Activated CD4-positive, alpha-beta memory T cell treated with anti-CD3 and anti-CD28 coated beads, Interleukin-2, amount 10 ng/mL, durations not matched to agents 7 days and 5 days (primary cell): ENCODE measurements around the gene PPP1R13L. TPM values are rescaled to one million over a fixed set of nuclear protein-coding genes. Genes with fewer than 3 reads are reported as not detected.
A peak's percentile ranks its signal among the peaks of the same experiment; 100 is the strongest.

Experiments used
- CTCF ChIA-PET: fragments of 350-600 bp; sonication (Branson Sonifier 250); formaldehyde crosslinking; loops from one replicate; lab custom pipeline; 2021; ENCODE audit warnings: antibody characterized with exemption, inconsistent platforms; lab: Charles Lee
- POLR2A ChIA-PET: fragments of 350-600 bp; sonication (Branson Sonifier 250); formaldehyde crosslinking; loops from one replicate; lab custom pipeline; 2021; ENCODE audit warnings: antibody characterized with exemption; lab: Charles Lee
- DNase-seq: peaks from one replicate; pipeline ENCODE4 v3.0.0-alpha.2; 2020
- H3K27ac Mint-ChIP-seq: one replicate; pipeline ENCODE4 v1.8.0; 2021; ENCODE audit warnings: mild to moderate bottlenecking, mixed read lengths
- H3K27me3 Mint-ChIP-seq: one replicate; pipeline ENCODE4 v1.8.0; 2021; ENCODE audit warnings: mixed read lengths
- H3K36me3 Mint-ChIP-seq: one replicate; pipeline ENCODE4 v1.8.0; 2021; ENCODE audit warnings: low read depth, mixed read lengths
- H3K4me1 Mint-ChIP-seq: one replicate; pipeline ENCODE4 v1.8.0; 2021; ENCODE audit warnings: mixed read lengths
- H3K4me3 Mint-ChIP-seq: one replicate; pipeline ENCODE4 v1.8.0; 2021; ENCODE audit warnings: mild to moderate bottlenecking, mixed read lengths
- H3K9me3 Mint-ChIP-seq: one replicate; pipeline ENCODE4 v1.8.0; 2021; ENCODE audit warnings: mixed read lengths
- total RNA-seq, 2 experiments: library from RNA; stranded (reverse); gene quantifications; one replicate each; pipeline ENCODE4 v1.2.3, GENCODE V29; 2021

The PPP1R13L gene
- total RNA-seq, 2 experiments from 2014 or later: 13.0 to 18.9 TPM

DNA sequence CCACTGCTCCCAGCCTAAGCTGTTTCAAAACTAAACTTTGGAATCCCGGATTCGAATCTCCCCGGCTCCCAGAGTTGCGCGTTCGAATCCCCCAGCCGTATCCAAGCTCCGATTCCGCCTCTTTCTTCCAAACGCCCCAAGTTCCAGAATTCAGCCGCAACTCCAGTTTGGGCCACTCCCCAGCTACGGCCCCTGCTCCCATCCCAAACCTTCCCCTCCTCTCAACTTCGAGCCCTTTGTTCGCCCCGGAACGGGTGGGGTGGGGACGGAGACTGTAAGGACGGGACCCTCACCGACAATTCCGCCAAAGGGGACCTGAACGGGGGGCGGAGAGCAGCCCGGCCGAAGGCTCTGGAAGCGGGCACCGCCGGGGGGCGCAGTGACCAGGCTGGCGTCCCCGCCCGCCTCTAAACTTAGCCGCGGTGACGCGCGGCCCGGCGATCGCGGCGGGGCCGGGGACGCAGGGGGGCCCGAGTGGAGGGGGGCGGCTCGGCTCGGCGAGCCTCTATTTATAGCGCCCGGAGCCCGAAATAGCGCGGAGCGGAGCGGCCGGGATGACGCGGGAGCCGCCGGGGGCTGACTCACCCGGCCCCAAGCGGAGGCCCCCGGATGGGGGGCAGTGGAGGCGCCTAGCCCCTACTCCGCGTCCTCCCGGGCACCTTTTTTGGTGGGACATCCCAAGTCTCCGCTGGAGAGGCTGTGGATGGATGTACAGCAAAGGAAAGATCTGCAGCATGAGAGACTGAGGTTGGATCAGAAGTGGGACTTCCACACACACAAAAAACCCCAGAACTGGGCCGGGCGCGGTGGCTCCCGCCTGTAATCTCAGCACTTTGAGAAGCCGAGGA, 23.7 kb upstream of the PPP1R13L start:
- peaks cover 27% of the 10 kb centered on the region for H3K4me1 Mint-ChIP-seq
- H3K4me3 Mint-ChIP-seq: peak overlapping the region; percentile 54
- no peaks in the 10 kb centered on the region for H3K36me3 Mint-ChIP-seq
- no peak overlapping the region for H3K27ac Mint-ChIP-seq
- H3K27me3 Mint-ChIP-seq: peaks cover 14% of the 10 kb centered on the region
- ChIA-PET CTCF (interaction anchor here (0.7 to 2.2 kb wide), 6 partner anchors 11 to 57 kb away, joined by 3 to 21 read pairs (median 9); partner anchors contain the start of gene FOSB), POLR2A (interaction anchor here (1.1 to 1.2 kb wide), 2 partner anchors 11 to 51 kb away, joined by 3 to 4 read pairs; no protein-coding TSS in a partner anchor)
- no peak for DNase-seq
- H3K9me3 Mint-ChIP-seq: no peaks in the 10 kb centered on the region

DNA sequence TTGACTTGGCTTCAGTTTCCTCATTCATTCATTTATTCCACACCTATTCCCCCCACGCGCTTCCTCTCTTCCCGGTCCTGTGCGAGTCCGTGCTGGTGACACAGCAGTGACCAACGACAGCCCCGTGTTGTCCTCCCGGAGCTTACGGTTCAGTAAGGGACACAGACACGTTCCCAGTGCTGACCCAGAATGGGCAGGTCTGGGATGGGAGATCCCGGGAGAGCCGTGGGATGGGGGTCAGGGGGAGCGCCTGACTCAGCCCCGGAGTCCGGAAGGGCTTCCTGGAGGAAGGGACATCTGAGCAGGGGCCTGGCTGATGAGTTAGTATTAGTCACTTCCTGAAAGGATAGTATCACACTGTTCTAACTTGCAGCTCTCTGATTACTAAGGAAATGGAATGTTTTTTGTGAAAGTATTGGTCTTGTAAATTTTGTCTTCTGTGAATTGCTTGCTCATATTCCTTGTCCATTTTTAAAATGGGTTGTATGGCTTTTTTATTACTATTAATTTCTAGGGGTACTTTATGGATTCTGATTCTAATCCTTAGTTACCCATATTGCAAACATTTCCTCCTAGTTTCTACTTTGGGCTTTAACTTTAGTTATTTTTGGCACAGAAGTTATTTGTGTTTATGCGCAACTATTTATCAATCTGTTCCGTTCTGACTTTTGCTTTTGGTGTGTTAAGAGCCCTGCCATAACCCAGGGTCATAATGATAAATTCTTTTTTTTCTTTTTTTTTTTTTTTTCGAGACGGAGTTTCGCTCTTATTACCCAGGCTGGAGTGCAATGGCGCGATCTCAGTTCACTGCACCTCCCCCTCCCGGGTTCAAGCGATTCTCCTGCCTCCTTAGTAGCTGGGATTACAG, 19.6 kb upstream of the PPP1R13L start:
- CTCF ChIA-PET: interaction anchor here (2.0 to 2.8 kb wide), 3 partner anchors 15 to 61 kb away, joined by 8 to 19 read pairs (median 9); no protein-coding TSS in a partner anchor
- Mint-ChIP-seq H3K36me3 (peaks cover 15% of the 10 kb centered on the region), H3K27me3 (peaks cover 12% of the 10 kb centered on the region), H3K9me3 (no peaks in the 10 kb centered on the region), H3K27ac (peak overlapping the region; percentile 93), H3K4me1 (peaks cover 61% of the 10 kb centered on the region), H3K4me3 (peak overlapping the region; percentile 89)
- peak; percentile 60 for DNase-seq
- POLR2A ChIA-PET: interaction anchor here (1.0 to 1.9 kb wide), 7 partner anchors 15 to 71 kb away, joined by 3 to 6 read pairs (median 4); partner anchors contain the start of genes FOSB and PPP1R13L

DNA sequence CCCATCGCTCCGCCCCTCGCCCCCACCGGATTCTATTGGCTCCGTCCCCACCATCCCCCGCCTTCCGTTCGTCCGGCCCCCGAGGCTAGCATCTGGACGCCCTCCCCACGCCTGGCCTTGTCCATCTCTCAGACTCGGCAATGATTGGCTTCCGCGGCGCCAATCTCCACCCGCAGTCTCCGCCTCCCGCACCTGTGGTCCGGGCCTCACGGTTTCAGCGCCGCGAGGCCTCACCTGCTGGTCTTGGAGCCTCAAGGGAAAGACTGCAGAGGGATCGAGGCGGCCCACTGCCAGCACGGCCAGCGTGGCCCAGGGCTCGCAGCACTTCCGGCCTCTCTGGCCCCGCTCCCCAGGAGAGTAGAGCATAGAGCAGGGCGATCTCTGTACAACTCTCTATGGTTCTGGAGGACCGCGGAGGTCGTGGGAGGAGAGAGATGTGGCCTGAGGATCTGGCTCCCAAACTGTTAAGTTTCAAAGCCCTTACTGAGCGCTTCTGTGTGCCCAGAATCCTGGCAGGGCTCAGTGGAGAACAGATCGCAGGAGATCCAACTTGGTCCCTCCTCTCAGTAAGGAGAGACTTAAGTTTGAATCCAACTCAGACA, 18.8 kb upstream of the PPP1R13L start, which contains the start of gene ERCC1:
Gene ERCC1, minus strand, starts transcription at position 329 of the 602 bp plus-strand sequence. CDS start 543 bp downstream, outside the sequence.
- ChIA-PET CTCF (interaction anchor here (2.0 to 2.8 kb wide), 3 partner anchors 15 to 61 kb away, joined by 8 to 19 read pairs (median 9); no protein-coding TSS in a partner anchor), POLR2A (interaction anchor here (0.7 to 1.9 kb wide), 8 partner anchors 9 to 72 kb away, joined by 3 to 6 read pairs (median 4); partner anchors contain the start of gene PPP1R13L)
- Mint-ChIP-seq H3K4me1 (peaks cover 69% of the 10 kb centered on the region), H3K4me3 (peak within 1 kb of the TSS; percentile 89), H3K9me3 (no peaks in the 10 kb centered on the region), H3K27me3 (peaks cover 7% of the 10 kb centered on the region), H3K36me3 (peaks cover 21% of the 10 kb centered on the region), H3K27ac (peak within 1 kb of the TSS; percentile 93)
- DNase-seq: peak; percentile 92

GRCh38 chr19:45423033-45423588, 18.2 kb upstream of the PPP1R13L start:
- CTCF ChIA-PET: interaction anchor here (0.5 to 2.8 kb wide), 2 partner anchors 15 to 56 kb away, joined by 3 to 19 read pairs; no protein-coding TSS in a partner anchor
- Mint-ChIP-seq H3K9me3 (no peaks in the 10 kb centered on the region), H3K4me1 (peaks cover 70% of the 10 kb centered on the region), H3K27ac (peak overlapping the region; percentile 93), H3K36me3 (peaks cover 23% of the 10 kb centered on the region), H3K4me3 (peak overlapping the region; percentile 89), H3K27me3 (peaks cover 3% of the 10 kb centered on the region)
- POLR2A ChIA-PET: interaction anchor here (0.7 to 1.9 kb wide), 4 partner anchors 8 to 52 kb away, joined by 3 to 6 read pairs (median 4); partner anchors contain the start of gene PPP1R13L
- no peak for DNase-seq

DNA sequence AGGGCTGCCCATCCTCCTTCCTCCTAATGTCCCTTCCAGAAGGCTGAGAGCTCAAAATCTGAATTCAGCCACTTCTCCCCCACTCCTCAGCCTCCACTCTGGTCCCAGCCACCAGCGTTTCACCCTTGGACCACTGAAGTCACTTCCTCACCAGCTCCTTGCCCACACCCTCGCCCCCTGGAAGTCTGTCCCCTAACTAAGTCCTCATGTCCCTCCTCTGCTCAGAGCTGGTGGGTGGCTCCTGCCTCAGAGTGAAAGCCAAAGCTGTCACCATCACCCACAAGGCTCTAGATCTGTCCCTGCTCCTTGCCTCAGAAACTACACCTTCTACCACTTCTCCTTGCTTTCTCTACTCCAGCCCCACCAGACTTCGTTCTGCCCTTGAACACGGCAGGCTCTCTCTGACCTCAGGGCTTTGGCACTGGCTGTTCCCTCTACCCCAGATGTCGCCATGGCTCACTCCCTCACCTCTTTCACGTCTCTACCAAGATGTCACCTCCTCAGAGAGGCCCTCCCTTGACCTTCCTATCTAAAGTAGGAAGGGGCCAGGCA, 17.2 kb upstream of the PPP1R13L start:
- Mint-ChIP-seq H3K9me3 (no peaks in the 10 kb centered on the region), H3K4me1 (peaks cover 64% of the 10 kb centered on the region), H3K36me3 (peaks cover 28% of the 10 kb centered on the region), H3K27me3 (no peaks in the 10 kb centered on the region), H3K4me3 (peak overlapping the region; percentile 53), H3K27ac (peak overlapping the region; percentile 57)
- ChIA-PET POLR2A (interaction anchor here (1.3 kb wide), 1 partner anchor 15 kb away, joined by 3 read pairs; no protein-coding TSS in a partner anchor), CTCF (interaction anchor here (1.0 kb wide), 1 partner anchor 17 kb away, joined by 3 read pairs; no protein-coding TSS in a partner anchor)
- no peak for DNase-seq

DNA sequence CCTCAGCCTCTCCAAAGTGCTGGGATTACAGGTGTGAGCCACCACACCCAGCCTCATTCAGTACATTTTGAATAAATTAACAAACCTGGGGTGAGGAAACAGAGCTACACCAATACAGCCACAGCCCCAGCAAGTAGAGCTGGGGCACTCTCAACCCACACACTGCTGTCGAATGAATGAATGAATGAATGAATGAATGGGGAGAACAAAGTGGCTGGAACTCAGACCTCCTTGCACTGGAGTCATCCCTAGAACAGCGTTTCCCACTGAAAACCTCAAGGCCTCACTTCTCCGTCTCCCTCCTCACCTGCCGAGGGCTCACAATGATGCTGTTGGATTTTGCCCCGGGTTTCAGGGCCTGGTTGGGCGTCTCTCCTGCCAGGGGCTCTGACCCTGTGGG, 16.0 kb upstream of the PPP1R13L start:
- peaks cover 63% of the 10 kb centered on the region for H3K4me1 Mint-ChIP-seq
- no peak for DNase-seq
- no peaks in the 10 kb centered on the region for H3K27me3 Mint-ChIP-seq
- ChIA-PET POLR2A (interaction anchor here (0.6 to 1.3 kb wide), 3 partner anchors 10 to 15 kb away, joined by 3 read pairs; no protein-coding TSS in a partner anchor), CTCF (interaction anchor here (1.2 kb wide), 1 partner anchor 19 kb away, joined by 4 read pairs; no protein-coding TSS in a partner anchor)
- H3K4me3 Mint-ChIP-seq: no peak overlapping the region
- H3K27ac Mint-ChIP-seq: peak overlapping the region; percentile 70
- no peaks in the 10 kb centered on the region for H3K9me3 Mint-ChIP-seq
- H3K36me3 Mint-ChIP-seq: peaks cover 33% of the 10 kb centered on the region

DNA sequence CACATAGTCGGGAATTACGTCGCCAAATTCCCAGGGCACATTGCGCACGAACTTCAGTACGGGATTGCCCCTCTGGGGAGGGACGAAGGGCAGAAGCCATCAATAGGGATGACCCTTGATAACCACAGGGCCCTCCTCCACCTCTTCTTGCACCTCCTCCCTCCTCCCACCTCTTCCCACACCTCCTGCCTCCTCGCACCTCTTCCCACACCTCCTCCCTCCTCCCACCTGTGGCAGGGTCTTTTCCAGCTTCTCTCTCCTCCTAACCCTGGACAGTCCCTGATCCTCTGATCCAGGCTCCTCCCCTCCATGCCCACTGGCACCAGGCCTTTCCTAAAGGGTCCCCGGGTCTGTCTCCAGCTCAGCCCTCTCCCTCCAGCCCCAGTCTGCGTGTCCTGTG, 15.5 kb upstream of the PPP1R13L start:
- Mint-ChIP-seq H3K36me3 (peaks cover 37% of the 10 kb centered on the region), H3K9me3 (no peaks in the 10 kb centered on the region), H3K4me1 (peaks cover 59% of the 10 kb centered on the region), H3K27ac (peak overlapping the region; percentile 70), H3K4me3 (no peak overlapping the region), H3K27me3 (no peaks in the 10 kb centered on the region)
- DNase-seq: no peak
- ChIA-PET CTCF (interaction anchor here (1.2 kb wide), 1 partner anchor 19 kb away, joined by 4 read pairs; no protein-coding TSS in a partner anchor), POLR2A (interaction anchor here (1.2 kb wide), 1 partner anchor 47 kb away, joined by 5 read pairs; the partner anchor contains the start of gene FOSB)

GRCh38 chr19:45419895-45420294, 15.0 kb upstream of the PPP1R13L start:
- Mint-ChIP-seq H3K4me1 (peaks cover 59% of the 10 kb centered on the region), H3K27me3 (no peaks in the 10 kb centered on the region), H3K4me3 (no peak overlapping the region), H3K36me3 (peaks cover 37% of the 10 kb centered on the region), H3K27ac (peak overlapping the region; percentile 52), H3K9me3 (no peaks in the 10 kb centered on the region)
- POLR2A ChIA-PET: interaction anchor here (1.2 kb wide), 1 partner anchor 48 kb away, joined by 5 read pairs; the partner anchor contains the start of gene FOSB
- DNase-seq: no peak
- CTCF ChIA-PET: interaction anchor here (1.2 kb wide), 1 partner anchor 19 kb away, joined by 4 read pairs; no protein-coding TSS in a partner anchor

DNA sequence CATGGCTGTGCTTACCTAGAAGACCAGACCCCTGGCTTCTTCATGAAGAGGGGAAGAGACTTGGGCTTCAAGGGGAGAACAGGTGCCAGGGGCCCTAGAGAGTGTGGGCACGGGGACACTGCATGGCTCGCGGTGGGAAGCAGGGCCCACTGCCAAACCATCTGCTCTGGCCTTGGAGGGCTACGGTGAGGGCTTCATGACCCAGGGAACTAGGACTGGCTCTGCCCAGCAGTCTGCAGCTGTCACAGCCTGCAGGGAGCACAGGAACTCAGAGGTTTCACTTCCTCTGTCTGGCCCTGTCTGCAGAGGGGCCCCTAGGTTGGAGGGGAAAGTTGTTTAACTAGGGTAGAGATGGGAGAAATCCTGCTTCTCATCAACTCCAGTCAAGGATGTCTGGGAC, 14.5 kb upstream of the PPP1R13L start:
- POLR2A ChIA-PET: interaction anchor here (1.2 kb wide), 1 partner anchor 48 kb away, joined by 5 read pairs; the partner anchor contains the start of gene FOSB
- CTCF ChIA-PET: no interaction called here
- Mint-ChIP-seq H3K36me3 (peaks cover 40% of the 10 kb centered on the region), H3K4me1 (peaks cover 55% of the 10 kb centered on the region), H3K27me3 (no peaks in the 10 kb centered on the region), H3K27ac (peak overlapping the region; percentile 67), H3K4me3 (no peak overlapping the region), H3K9me3 (no peaks in the 10 kb centered on the region)
- DNase-seq: peak; percentile 39

DNA sequence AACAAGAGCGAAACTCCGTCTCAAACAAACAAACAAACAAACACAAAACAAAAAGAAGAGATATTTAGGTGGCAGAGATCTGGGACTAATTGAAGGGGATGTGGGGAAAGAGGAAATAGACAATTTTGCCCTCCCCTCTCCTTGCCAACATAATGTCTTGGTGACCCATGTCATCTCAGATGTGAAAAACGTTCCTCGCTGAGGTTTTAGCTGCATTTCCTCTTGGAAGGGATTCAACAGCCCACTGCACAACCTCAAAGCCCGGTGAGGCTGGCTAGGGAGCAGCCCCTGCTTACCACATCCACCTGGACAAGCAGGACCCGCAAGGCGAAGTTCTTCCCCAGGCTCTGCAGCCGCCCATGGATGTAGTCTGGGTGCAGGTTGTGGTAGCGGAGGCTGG, 13.9 kb upstream of the PPP1R13L start:
- H3K4me3 Mint-ChIP-seq: no peak overlapping the region
- no peaks in the 10 kb centered on the region for H3K27me3 Mint-ChIP-seq
- H3K36me3 Mint-ChIP-seq: peaks cover 46% of the 10 kb centered on the region
- POLR2A ChIA-PET: no interaction called here
- CTCF ChIA-PET: no interaction called here
- H3K4me1 Mint-ChIP-seq: peaks cover 49% of the 10 kb centered on the region
- H3K27ac Mint-ChIP-seq: peak overlapping the region; percentile 67
- no peaks in the 10 kb centered on the region for H3K9me3 Mint-ChIP-seq
- no peak for DNase-seq

GRCh38 chr19:45417151-45417550, 12.3 kb upstream of the PPP1R13L start:
- H3K27ac Mint-ChIP-seq: no peak overlapping the region
- POLR2A ChIA-PET: interaction anchor here (0.9 kb wide), 1 partner anchor 8 kb away, joined by 3 read pairs; no protein-coding TSS in a partner anchor

More at GRCh38 chr19:45417151-45417550, 12.3 kb upstream of the PPP1R13L start:
- Mint-ChIP-seq H3K4me1 (peaks cover 34% of the 10 kb centered on the region), H3K9me3 (no peaks in the 10 kb centered on the region), H3K4me3 (no peak overlapping the region), H3K27me3 (no peaks in the 10 kb centered on the region), H3K36me3 (peaks cover 57% of the 10 kb centered on the region)
- CTCF ChIA-PET: interaction anchor here (0.8 kb wide), 1 partner anchor 22 kb away, joined by 4 read pairs; no protein-coding TSS in a partner anchor
- DNase-seq: no peak
